Lower lobe of right lung (tissue), 2 donors: ENCODE measurements around the gene TXK. TPM values are rescaled to one million over a fixed set of nuclear protein-coding genes. Genes with fewer than 3 reads are reported as not detected.

Source experiments
- ATAC-seq, 2 donors: fragments of 200-7000 bp; cut with Tn5 transposase; one replicate each; pipeline ENCODE4 v1.9.1; 2020 to 2022; ENCODE audit warnings: mild to moderate bottlenecking in 2 of 2, moderate library complexity in 2 of 2
- DNase-seq: peaks from one replicate; pipeline ENCODE4 v3.0.0-alpha.2; 2020
- H3K27ac ChIP-seq: fragments of 200-600 bp; one replicate; pipeline ENCODE4 v1.8.0; 2022
- H3K27me3 ChIP-seq: fragments of 200-600 bp; one replicate; pipeline ENCODE4 v1.8.0; 2022; ENCODE audit warnings: low read depth
- H3K36me3 ChIP-seq: fragments of 200-600 bp; one replicate; pipeline ENCODE4 v1.8.0; 2022; ENCODE audit warnings: mild to moderate bottlenecking
- H3K4me1 ChIP-seq: fragments of 200-600 bp; one replicate; pipeline ENCODE4 v1.8.0; 2022
- H3K4me3 ChIP-seq: fragments of 200-600 bp; one replicate; pipeline ENCODE4 v1.8.0; 2022; ENCODE audit warnings: mild to moderate bottlenecking
- H3K9me3 ChIP-seq: fragments of 200-600 bp; one replicate; pipeline ENCODE4 v1.8.0; 2022
- intact Hi-C: fragments of 100-400 bp; cut with DNase I; formaldehyde crosslinking; loops from one replicate; pipeline ENCODE4 v1.11.0; 2022
- total RNA-seq: library from RNA; stranded (reverse); fragmentation: NEBNext Ultra II Directional; extraction: Animal tissue kit (Norgen Biotek cat#: 25700); gene quantifications from one replicate; pipeline ENCODE4 v1.2.1, GENCODE V29; 2021
- TF ChIP-seq, protein P1 (sequence below): fragments of 200-600 bp; IDR thresholded peaks from one replicate; pipeline ENCODE4 v1.8.0; 2022; ENCODE audit warnings: antibody characterized with exemption, mild to moderate bottlenecking
- donor health status: DM: no; HTN: yes; CAD: no; lungs with severe emphysema.

TXK gene
- total RNA-seq, 1 donor from 2014 or later: 7.5 TPM

GRCh38 chr4:48162162-48162561 is 28.1 kb upstream of the TXK start:
- TF ChIP-seq, protein P1, sequence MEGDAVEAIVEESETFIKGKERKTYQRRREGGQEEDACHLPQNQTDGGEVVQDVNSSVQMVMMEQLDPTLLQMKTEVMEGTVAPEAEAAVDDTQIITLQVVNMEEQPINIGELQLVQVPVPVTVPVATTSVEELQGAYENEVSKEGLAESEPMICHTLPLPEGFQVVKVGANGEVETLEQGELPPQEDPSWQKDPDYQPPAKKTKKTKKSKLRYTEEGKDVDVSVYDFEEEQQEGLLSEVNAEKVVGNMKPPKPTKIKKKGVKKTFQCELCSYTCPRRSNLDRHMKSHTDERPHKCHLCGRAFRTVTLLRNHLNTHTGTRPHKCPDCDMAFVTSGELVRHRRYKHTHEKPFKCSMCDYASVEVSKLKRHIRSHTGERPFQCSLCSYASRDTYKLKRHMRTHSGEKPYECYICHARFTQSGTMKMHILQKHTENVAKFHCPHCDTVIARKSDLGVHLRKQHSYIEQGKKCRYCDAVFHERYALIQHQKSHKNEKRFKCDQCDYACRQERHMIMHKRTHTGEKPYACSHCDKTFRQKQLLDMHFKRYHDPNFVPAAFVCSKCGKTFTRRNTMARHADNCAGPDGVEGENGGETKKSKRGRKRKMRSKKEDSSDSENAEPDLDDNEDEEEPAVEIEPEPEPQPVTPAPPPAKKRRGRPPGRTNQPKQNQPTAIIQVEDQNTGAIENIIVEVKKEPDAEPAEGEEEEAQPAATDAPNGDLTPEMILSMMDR: no peak
- ATAC-seq: peak in 1 of 2 donors; percentile 65
- intact Hi-C loops: no loop called here
- Histone ChIP-seq H3K4me3 (no peak overlapping the region), H3K36me3 (no peaks in the 10 kb centered on the region), H3K9me3 (no peaks in the 10 kb centered on the region), H3K27ac (no peak overlapping the region), H3K4me1 (peaks cover 5% of the 10 kb centered on the region), H3K27me3 (no peaks in the 10 kb centered on the region)
- no peak for DNase-seq

- TF ChIP-seq, protein P1: no peak
- H3K27ac ChIP-seq: no peak overlapping the region
- intact Hi-C loops: no loop called here
- DNase-seq (no peak), ATAC-seq (no peak)
- no peaks in the 10 kb centered on the region for H3K4me1 ChIP-seq
- peaks cover 16% of the 10 kb centered on the region for H3K9me3 ChIP-seq
- no peak overlapping the region for H3K4me3 ChIP-seq
- H3K36me3 ChIP-seq: peaks cover 13% of the 10 kb centered on the region
- no peaks in the 10 kb centered on the region for H3K27me3 ChIP-seq
Observed at GRCh38 chr4:48157271-48157670, 23.2 kb upstream of the TXK start.

- Histone ChIP-seq H3K27me3 (no peaks in the 10 kb centered on the region), H3K4me1 (no peaks in the 10 kb centered on the region), H3K27ac (no peak overlapping the region), H3K36me3 (peaks cover 13% of the 10 kb centered on the region), H3K9me3 (peaks cover 16% of the 10 kb centered on the region), H3K4me3 (no peak overlapping the region)
- intact Hi-C loops: no loop called here
- TF ChIP-seq, protein P1: no peak
- no peak for ATAC-seq
- no peak for DNase-seq
Observed at GRCh38 chr4:48156423-48156822, 22.4 kb upstream of the TXK start.

DNA sequence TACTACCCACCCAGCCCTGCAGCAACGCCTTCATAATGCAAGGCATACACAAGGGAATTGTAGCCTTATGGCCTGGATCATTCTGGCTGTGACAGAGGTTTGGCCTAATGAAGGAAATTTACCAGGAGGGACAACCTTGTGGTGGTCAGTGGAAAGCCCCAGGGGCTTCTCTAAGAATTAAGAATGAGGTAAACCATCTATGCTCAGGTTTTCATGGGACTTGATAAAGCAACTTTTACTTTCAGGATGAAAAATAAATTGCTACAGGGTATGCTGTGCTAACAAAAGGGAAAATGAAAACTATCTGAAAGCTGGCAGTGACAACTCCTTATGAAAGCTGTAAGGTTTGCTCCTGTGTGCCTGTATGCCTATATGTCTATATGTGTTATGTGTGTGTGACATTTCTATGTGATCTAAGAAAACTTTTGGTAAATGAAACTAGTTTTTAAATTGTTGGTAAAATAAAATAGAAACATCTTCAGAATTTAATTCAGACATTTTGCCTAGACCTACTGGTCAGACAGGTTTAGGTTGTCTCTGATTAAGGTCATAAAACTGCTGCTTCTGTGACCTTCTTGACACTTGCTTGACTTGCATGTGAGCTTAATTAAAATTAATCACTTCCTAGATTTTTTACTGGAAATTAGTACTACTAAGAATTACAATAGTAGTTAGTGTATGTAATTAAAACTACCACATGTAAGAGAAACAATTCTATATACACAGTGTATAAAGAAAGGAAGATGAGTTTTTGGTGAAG is 19.9 kb upstream of the TXK start:
- no peak for ATAC-seq
- intact Hi-C loops: no loop called here
- TF ChIP-seq, protein P1: no peak

DNA sequence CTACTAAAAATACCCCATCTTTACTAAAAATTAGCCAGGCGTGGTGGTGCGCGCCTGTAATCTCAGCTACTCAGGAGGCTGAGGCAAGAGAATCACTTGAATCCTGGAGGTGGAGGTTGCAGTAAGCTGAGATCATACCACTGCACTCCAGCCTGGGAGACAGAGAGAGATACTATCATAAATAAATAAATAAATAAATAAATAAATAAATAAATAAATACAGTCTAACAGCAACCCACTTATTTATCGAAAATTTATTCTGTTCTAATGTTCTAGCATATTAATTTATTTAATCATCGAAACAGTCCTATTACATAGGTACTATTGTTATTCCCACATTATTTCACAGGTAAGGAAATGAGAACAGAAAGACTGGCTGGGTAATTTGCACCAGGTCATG is 18.2 kb upstream of the TXK start:
- TF ChIP-seq, protein P1: no peak
- peaks cover 16% of the 10 kb centered on the region for H3K9me3 ChIP-seq
- no peak overlapping the region for H3K4me3 ChIP-seq
- DNase-seq: no peak
- no peaks in the 10 kb centered on the region for H3K4me1 ChIP-seq
- peaks cover 21% of the 10 kb centered on the region for H3K36me3 ChIP-seq
- ATAC-seq: no peak
- no peak overlapping the region for H3K27ac ChIP-seq
- no peaks in the 10 kb centered on the region for H3K27me3 ChIP-seq
- intact Hi-C loops: no loop called here

More for the DNA sequence above, 19.9 kb upstream of the TXK start:
- H3K9me3 ChIP-seq: peaks cover 16% of the 10 kb centered on the region
- H3K27ac ChIP-seq: no peak overlapping the region
- H3K4me3 ChIP-seq: no peak overlapping the region
- DNase-seq: no peak
- no peaks in the 10 kb centered on the region for H3K27me3 ChIP-seq
- no peaks in the 10 kb centered on the region for H3K4me1 ChIP-seq
- peaks cover 19% of the 10 kb centered on the region for H3K36me3 ChIP-seq
